ENCODE data around the gene NDUFA5.

The NDUFA5 gene

GRCh38 chr7:123557398-123558288 lies at the start of gene NDUFA5:
TSS of gene NDUFA5 (minus strand) at chr7:123557818. CDS start at chr7:123557795, 23 bp downstream.
- peak; percentile 97 for DNase-seq

- DNase-seq, result no peak
Measured at GRCh38 chr7:123604739-123605138, 47.1 kb upstream of the NDUFA5 start.

- DNase-seq, result no peak
Measured at GRCh38 chr7:123602648-123603047, 45.0 kb upstream of the NDUFA5 start.

GRCh38 chr7:123601530-123601929 lies 43.9 kb upstream of the NDUFA5 start, which contains the start of gene ASB15:
TSS of gene ASB15 (plus strand) at chr7:123601821. CDS start at chr7:123614503, 12,682 bp downstream.
- no peak for DNase-seq

GRCh38 chr7:123600876-123601275 lies 43.3 kb upstream of the NDUFA5 start:
- DNase-seq, result no peak

- no peak for DNase-seq
Measured at GRCh38 chr7:123599766-123600165, 42.1 kb upstream of the NDUFA5 start.

- DNase-seq, result no peak
Measured at GRCh38 chr7:123598657-123599056, 41.0 kb upstream of the NDUFA5 start.

- no peak for DNase-seq
Measured at GRCh38 chr7:123594813-123595241, 37.2 kb upstream of the NDUFA5 start.

- no peak for DNase-seq
Measured at GRCh38 chr7:123588376-123588775, 30.8 kb upstream of the NDUFA5 start.

- no peak for DNase-seq
Measured at GRCh38 chr7:123583821-123584220, 26.2 kb upstream of the NDUFA5 start.

GRCh38 chr7:123581162-123581459 lies 23.5 kb upstream of the NDUFA5 start:
- no peak for DNase-seq

- DNase-seq, result no peak
Measured at GRCh38 chr7:123580406-123581161, 23.0 kb upstream of the NDUFA5 start.

- DNase-seq, result no peak
Measured at GRCh38 chr7:123579416-123579815, 21.8 kb upstream of the NDUFA5 start.

GRCh38 chr7:123573896-123574467 lies 16.4 kb upstream of the NDUFA5 start:
- DNase-seq, result no peak

GRCh38 chr7:123573341-123573740 lies 15.7 kb upstream of the NDUFA5 start:
- DNase-seq, result no peak

GRCh38 chr7:123571684-123572083 lies 14.1 kb upstream of the NDUFA5 start:
- no peak for DNase-seq

GRCh38 chr7:123571187-123571586 lies 13.6 kb upstream of the NDUFA5 start:
- DNase-seq, result no peak

GRCh38 chr7:123570390-123571182 lies 13.0 kb upstream of the NDUFA5 start:
- DNase-seq, result no peak

- no peak for DNase-seq
Measured at GRCh38 chr7:123569352-123570010, 11.9 kb upstream of the NDUFA5 start.

GRCh38 chr7:123562121-123562520 lies 4.5 kb upstream of the NDUFA5 start:
- no peak for DNase-seq

GRCh38 chr7:123558289-123558874 lies 764 bp upstream of the NDUFA5 start:
- no peak for DNase-seq

- DNase-seq, result no peak
Measured at GRCh38 chr7:123557016-123557397, 611 bp downstream of the NDUFA5 start.
